ENCODE results near the gene ZMYND19.

The ZMYND19 gene

DNA sequence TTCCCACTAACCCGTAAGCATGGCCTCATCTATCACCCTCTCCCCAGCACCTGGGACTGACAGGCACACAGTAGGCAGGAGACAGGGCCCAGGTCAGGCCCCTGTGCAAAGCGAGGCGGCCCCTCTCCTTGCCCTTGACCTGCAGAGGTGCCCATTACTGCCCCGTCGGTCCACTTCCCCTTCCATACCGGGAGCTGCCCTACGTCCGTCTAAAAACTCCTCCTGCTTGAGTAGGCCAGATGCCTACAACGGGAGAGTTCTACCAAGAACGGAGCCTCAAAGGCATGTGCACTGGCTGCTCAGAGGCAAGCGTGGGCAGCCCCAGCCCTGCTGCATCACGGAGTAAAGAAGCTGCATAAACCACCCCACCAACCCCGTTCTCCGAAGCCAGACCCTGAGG is 7.0 kb downstream of the ZMYND19 start:
- TF ChIP-seq GATA3 (IDR thresholded peaks at IDR 0.05; ENCODE audit: low read depth, low read length) (no peak), GATA2 (IDR thresholded peaks at IDR 0.05; ENCODE audit: low read depth, low read length) (no peak)

DNA sequence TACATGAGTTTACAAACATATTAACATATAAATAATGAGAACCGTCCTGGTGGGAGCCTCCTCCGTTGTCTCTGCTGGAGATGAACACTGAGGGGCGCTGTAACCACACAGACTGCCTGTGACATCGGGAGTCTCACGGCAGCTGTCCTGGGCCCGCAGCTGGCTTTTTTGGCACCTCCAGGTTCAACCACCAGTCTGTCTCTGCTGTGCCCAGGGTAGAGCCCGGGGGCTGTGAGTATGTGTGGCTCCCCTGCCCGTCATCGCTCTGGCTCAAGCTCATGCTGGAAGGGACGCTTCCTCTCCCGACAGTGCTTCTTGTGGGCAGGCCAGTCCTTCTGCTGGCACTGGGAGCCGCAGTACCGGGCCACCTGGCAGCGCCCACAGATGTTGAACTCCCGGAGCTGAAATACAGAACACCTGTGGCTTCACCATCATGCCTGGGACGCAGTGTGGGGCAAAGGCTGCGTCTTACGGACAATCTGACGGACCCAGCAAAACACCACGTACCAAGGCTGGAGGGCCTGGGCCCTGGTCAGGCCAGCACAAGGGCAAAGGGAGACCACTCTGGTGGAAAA is 7.9 kb downstream of the ZMYND19 start:
- TF ChIP-seq GATA2 (IDR thresholded peaks at IDR 0.05; ENCODE audit: low read depth, low read length), result no peak
- no peak for TF ChIP-seq GATA3 (IDR thresholded peaks at IDR 0.05; ENCODE audit: low read depth, low read length)

DNA sequence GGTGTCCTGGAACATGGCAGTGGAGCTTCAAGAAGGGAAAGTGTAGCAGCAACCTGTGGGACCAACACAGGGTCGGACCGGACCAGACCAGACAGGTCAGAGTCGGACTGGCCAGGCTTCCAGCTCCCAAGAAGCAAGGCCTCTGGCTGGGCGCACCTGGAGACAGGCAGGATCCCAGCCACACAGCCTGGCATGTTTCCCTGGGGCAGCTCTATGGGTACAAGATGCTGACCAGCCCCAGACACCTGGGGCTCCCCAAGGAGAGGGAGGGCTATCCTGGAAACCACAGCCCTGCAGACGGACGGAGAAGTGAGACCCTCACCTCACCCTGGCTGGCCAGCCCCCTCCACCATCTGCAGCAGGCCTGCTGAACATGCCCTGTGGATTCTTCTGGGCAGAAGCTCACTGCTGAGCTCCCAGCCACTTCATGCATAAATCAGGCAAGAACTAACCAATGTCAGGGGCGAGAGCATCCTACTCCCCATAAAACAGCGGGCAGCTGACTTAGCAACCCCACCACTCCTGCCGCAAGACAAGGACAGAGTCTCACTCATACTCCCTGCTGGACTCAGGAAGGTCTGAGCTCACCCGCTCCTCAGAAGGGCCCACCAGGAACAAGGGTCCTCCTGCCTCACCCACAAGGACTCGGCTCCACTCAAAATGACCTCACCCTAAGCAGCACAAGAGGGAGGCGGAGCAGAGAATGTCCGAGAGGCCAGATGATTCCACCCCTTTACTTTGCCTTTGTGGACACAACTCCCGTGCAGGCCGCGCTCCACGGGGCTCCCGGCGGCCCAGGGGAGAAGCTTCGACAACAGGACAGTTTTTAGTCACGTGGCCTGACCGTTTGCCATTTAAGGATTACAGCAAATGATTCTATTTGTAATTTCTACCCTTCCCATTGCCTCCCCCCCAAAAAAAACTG is 8.7 kb downstream of the ZMYND19 start:
- TF ChIP-seq GATA3 (IDR thresholded peaks at IDR 0.05; ENCODE audit: low read depth, low read length) (no peak), GATA2 (IDR thresholded peaks at IDR 0.05; ENCODE audit: low read depth, low read length) (no peak)

DNA sequence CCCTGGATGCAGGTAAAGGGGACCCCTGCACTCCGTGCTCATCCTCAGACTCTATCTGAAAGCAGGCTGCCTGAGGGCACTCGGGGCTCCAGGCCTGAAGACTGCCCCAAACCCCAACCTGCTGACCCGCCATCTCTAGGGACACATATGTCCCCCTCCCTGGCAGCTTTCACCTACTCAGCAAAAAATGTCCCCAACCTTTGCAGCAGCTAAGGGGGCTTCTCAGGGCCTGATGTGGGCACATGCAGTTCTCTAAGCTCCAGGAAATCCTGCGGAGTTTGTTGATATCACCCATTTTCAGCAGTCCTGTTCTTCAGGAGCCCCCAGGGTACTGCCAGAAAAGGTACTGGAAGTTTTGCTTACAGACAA is 9.4 kb downstream of the ZMYND19 start:
- TF ChIP-seq GATA2 (IDR thresholded peaks at IDR 0.05; ENCODE audit: low read depth, low read length) (no peak), GATA3 (IDR thresholded peaks at IDR 0.05; ENCODE audit: low read depth, low read length) (no peak)

DNA sequence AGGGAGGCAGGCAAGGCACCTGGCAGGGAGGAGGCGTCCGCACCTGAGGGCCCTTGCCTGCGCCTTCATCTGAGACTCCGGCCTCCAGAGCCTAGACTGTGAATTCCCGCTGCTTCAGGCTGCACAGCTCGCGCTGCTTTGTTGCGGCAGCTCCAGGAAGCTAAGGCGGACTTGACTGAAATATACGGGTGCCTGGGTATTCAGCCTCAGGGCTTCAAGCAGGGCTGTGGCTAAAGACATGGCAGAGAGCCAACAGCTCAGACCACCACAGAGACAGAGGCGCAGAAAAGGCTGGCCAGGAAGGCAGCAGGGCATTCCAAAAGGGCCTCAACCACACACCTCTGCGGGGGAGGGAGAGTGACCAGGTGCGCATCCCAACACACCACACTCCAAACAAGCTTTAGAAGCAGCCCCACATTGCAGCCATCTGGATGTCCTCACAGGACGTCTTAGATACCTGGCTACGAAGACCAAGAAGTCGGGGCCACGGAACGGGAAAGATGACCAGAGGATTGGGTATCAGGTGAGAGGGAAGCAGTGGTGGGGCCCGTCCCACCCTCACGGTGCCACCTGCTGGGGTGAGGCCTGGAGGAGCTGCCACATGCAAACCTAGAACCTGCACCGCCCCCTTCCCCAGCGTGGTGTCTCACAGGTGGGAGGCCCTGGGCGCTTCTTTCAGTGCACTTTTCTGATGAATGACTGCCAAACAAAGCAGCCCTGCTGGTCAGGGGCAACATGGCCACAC is 9.9 kb downstream of the ZMYND19 start:
- TF ChIP-seq GATA2 (IDR thresholded peaks at IDR 0.05; ENCODE audit: low read depth, low read length), result no peak
- no peak for TF ChIP-seq GATA3 (IDR thresholded peaks at IDR 0.05; ENCODE audit: low read depth, low read length)

DNA sequence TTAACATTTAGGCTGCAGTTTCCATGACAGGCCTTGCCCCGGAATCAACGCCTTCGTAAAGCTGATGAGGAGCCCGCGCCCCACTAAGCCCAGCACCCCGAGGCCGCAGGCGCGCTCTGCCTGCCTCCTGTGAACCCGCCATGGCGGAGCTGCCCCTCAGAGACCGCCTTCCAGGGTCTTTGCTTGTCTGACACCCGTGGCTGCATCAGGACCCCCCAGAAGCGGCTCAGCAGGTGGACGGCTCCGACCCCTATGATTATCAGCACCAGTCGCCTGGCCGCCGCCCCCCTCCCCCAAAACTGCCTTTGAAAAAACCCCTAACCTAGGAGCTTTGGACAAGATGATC is 11.1 kb downstream of the ZMYND19 start:
- TF ChIP-seq GATA3 (IDR thresholded peaks at IDR 0.05; ENCODE audit: low read depth, low read length), result no peak

DNA sequence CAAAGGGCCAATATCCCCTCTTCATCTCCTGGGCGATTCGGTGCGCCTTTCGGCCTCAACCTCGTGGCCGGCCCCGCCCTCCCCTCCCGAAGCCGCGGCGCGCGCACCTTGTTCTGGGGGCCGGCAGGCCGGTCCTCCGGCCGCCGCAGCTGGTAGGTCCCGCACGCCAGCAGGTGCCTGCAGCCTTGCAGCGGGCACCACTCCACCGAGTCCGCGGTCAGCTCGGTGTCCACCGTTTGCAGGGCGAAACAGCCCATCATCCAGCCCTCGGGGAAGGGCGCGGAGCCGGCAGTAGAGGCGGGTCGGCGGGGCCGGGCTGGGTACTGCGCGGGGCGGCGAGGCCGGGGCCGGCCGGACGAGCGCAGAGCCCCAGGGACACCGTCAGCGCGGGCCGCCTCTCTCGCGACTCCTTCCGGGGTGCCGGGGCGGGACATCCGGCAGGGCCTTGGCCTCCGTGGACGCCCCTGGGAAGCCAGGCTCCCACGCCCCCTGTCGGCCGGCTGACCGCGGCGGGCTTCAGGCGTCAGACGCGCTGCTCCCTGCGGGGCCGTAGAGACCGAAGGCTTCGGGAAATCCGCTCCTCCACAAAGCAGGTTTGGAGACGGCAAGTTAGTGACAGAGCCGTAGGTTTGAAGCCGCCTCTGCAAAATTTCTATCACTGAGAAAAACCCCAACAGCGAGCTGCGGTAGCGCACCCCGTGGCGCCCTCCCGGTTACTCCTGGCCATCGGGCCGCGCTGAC is 11.6 kb downstream of the ZMYND19 start, which contains the start of gene DPH7:
Gene DPH7 (minus strand): TSS at position 408 of the 741 bp plus-strand sequence. CDS start 148 bp downstream, at position 260.
- TF ChIP-seq GATA3 (IDR thresholded peaks at IDR 0.05; ENCODE audit: low read depth, low read length) (no peak), GATA2 (IDR thresholded peaks at IDR 0.05; ENCODE audit: low read depth, low read length) (no peak)

DNA sequence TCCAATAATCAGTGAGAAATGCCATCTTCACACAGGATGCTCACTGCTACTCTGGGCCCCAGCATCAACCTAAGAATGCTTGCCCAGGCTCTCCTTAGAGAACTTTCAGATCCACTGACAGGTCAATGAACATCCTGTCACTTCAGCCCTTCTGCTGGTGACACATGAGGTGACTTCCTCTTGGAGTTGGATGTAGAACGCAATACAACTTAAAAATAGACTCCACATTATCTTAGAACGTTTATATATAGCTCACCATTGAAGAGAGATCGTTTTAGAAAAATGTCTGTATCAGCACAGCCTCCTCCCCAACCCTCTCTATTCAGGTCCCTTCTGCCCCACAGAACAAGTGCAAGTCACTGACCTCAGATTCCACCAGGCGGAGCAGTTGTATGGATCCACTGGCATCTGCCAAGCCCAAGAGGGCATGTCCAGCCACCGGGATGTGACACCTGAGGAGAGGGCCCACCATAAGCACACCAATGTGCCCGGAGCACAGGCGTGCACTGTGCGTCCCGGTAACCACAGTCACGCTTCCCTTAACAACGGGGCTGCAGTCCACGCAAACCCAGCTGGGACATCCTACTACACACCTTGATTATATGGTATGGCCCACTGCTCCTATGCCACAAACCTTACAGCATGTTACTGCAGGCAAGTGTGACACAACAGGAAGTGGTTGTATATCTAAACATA is 14.4 kb downstream of the ZMYND19 start:
- TF ChIP-seq GATA3 (IDR thresholded peaks at IDR 0.05; ENCODE audit: low read depth, low read length) (no peak), GATA2 (IDR thresholded peaks at IDR 0.05; ENCODE audit: low read depth, low read length) (no peak)

DNA sequence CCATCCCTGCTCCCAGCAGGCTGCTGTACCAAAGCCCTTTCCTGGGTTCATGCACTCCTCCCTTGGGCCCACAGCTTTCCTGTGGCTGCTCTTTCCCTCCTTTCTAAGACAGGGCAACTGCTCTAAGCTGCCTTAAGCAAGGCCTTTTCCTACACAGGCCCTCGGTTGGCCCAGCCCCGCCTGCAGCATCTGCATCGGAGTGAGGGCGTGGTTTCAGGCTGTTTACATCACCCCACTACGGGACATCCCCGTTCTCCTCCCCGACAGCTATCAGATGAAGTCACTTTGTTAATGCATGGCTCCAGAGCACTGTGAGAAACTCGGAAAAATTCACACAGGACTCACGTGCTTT is 15.0 kb downstream of the ZMYND19 start:
- TF ChIP-seq GATA2 (IDR thresholded peaks at IDR 0.05; ENCODE audit: low read depth, low read length) (no peak), GATA3 (IDR thresholded peaks at IDR 0.05; ENCODE audit: low read depth, low read length) (no peak)

DNA sequence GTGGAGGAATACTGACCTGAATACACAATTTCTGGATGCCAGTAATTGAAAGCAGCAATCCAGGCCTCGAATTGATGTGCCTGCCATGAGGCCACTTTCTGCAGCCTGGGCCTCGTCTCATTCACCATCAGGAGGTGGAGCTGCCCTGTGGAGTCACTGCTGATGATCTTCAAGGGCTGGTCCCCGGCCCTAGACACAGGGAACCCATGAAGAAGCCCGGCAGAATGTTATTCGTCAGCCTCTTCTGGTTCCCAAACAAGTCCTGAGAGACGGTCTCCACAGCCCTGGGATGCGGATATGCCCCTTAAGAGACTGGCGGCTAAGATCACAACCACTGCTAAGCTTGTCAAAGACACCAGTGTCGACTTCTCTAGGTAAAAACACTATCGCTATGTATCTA is 16.1 kb downstream of the ZMYND19 start:
- TF ChIP-seq GATA3 (IDR thresholded peaks at IDR 0.05; ENCODE audit: low read depth, low read length) (no peak), GATA2 (IDR thresholded peaks at IDR 0.05; ENCODE audit: low read depth, low read length) (no peak)

DNA sequence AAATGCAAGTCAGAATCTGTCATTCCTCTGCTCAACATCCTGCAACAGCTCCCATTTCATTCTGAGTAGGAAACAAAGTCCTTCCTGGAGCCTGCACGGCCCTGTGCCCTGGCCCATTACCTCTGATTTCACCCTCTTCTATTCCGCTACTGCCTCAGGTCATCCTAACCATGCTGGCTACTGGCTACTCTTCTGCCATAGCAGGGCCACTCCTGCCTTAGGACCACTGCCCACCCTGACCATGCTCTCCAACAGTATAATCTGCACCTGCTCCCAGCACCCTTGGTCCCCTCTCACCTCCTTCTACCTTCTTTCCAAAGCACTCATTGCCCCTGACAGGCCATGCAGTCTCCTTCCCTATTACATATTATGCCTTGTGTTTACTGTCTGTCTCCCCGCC is 19.7 kb downstream of the ZMYND19 start:
- no peak for TF ChIP-seq GATA2 (IDR thresholded peaks at IDR 0.05; ENCODE audit: low read depth, low read length)
- TF ChIP-seq GATA3 (IDR thresholded peaks at IDR 0.05; ENCODE audit: low read depth, low read length), result no peak

DNA sequence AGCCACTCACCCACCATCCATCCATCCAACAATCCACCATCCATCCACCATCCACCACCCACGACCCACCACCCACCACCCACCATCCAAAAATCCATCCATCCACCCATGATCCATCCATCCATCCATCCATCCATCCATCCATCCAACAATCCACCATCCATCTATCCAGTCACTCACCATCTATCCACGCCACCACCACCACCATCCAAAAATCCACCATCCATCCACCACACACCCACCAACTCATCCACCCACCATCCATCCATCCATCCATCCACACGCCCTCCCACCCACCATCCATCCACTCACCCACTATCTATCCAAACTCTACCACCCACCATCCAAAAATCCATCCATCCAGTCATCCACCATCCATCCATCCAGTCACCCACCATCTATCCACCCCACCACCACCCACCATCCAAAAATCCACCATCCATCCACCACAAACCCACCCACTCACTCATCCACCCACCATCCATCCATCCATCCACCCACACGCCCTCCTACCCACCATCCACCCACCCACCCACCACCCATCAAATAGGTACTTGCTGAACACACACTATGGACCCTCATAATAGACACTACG is 20.6 kb downstream of the ZMYND19 start:
- no peak for TF ChIP-seq GATA2 (IDR thresholded peaks at IDR 0.05; ENCODE audit: low read depth, low read length)
- TF ChIP-seq GATA3 (IDR thresholded peaks at IDR 0.05; ENCODE audit: low read depth, low read length), result no peak

DNA sequence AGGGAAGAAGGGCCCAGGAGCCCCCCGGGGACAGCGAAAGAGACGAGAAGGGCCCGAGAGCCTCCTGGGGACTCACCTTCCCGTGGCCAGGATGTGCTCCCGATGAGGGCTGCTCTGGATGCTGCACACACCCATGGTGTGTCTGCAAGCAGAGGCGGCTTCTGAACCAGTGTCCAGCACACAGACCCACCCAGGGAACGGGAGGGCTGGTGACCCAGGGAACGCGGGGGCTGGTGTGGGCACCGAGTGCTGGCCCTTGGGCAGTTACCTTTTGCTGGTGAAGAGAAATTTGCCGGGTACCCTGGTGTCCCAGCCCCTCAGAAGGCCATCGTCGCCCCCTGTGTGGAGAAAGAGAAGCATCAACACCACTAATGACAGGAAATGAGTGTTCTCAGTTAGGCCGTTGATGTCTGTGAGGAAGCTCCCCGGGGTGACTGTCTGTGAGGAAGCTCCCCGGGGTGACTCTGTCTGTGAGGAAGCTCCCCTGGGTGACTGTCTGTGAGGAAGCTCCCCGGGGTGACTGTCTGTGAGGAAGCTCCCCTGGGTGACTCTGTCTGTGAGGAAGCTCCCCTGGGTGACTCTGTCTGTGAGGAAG is 25.4 kb downstream of the ZMYND19 start:
- TF ChIP-seq GATA2 (IDR thresholded peaks at IDR 0.05; ENCODE audit: low read depth, low read length) (no peak), GATA3 (IDR thresholded peaks at IDR 0.05; ENCODE audit: low read depth, low read length) (no peak)

All from SH-SY5Y (cell line).